Measurements from ENCODE around the gene MMP25. TPM values are rescaled to one million over a fixed set of nuclear protein-coding genes. Genes with fewer than 3 reads are reported as not detected.

The MMP25 gene
- total RNA-seq, 1 donor from 2014 or later = 0.13 TPM

GRCh38 chr16:3091551-3091950 is 45.2 kb downstream of the MMP25 start:
- peaks cover 10% of the 10 kb centered on the region for H3K27me3 Mint-ChIP-seq
- ATAC-seq (ENCODE audit: low read depth) (no peak), DNase-seq (no peak)
- TF ChIP-seq CTCF (IDR thresholded peaks at IDR 0.05) = no peak
- ChIA-PET POLR2A (no interaction called here), CTCF (interaction anchor here (1.1 to 1.6 kb wide), 2 partner anchors 14 to 74 kb away, joined by 3 read pairs; no protein-coding TSS in a partner anchor)
- no peaks in the 10 kb centered on the region for H3K36me3 Mint-ChIP-seq (ENCODE audit: low read depth)
- no peak overlapping the region for H3K27ac Mint-ChIP-seq
- intact Hi-C loops (cut with micrococcal nuclease) = no loop called here
- H3K4me1 Mint-ChIP-seq = peaks cover 21% of the 10 kb centered on the region
- no peaks in the 10 kb centered on the region for H3K9me3 Mint-ChIP-seq
- no peak overlapping the region for H3K4me3 Mint-ChIP-seq

DNA sequence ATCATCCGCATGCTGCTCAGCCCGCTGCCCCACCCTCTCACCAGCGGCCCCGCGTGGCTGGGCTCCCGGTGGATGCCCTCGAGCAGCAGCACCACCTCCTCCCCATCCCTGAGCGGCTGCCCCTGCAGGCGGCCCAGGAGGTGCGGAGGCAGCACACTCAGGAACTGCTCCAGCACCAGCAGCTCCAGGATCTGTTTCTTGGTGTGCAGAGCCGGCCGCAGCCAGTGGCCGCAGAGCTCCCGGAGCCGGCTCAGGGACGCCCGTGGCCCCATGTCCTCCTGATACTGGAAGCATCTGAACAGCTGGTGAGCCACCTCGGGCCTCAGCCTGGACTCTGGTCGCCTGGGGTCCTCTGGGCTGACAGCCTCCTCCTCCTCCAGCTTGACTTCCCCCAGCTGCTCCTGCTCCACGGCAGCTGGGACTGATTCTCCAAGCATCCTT is 46.2 kb downstream of the MMP25 start:
- Mint-ChIP-seq H3K4me1 (peaks cover 20% of the 10 kb centered on the region), H3K9me3 (no peaks in the 10 kb centered on the region), H3K27me3 (peaks cover 9% of the 10 kb centered on the region), H3K27ac (no peak overlapping the region), H3K36me3 (ENCODE audit: low read depth) (no peaks in the 10 kb centered on the region), H3K4me3 (no peak overlapping the region)
- no peak for ATAC-seq (ENCODE audit: low read depth)
- POLR2A ChIA-PET = no interaction called here
- no peak for DNase-seq
- intact Hi-C loops (cut with micrococcal nuclease) = no loop called here
- no peak for TF ChIP-seq CTCF (IDR thresholded peaks at IDR 0.05)
- CTCF ChIA-PET = interaction anchor here (1.0 to 1.6 kb wide), 2 partner anchors 33 to 73 kb away, joined by 3 read pairs; no protein-coding TSS in a partner anchor

- peaks cover 16% of the 10 kb centered on the region for H3K4me1 Mint-ChIP-seq
- H3K4me3 Mint-ChIP-seq = no peak overlapping the region
- POLR2A ChIA-PET = no interaction called here
Observed at GRCh38 chr16:3094289-3095027, 48.1 kb downstream of the MMP25 start.

DNA sequence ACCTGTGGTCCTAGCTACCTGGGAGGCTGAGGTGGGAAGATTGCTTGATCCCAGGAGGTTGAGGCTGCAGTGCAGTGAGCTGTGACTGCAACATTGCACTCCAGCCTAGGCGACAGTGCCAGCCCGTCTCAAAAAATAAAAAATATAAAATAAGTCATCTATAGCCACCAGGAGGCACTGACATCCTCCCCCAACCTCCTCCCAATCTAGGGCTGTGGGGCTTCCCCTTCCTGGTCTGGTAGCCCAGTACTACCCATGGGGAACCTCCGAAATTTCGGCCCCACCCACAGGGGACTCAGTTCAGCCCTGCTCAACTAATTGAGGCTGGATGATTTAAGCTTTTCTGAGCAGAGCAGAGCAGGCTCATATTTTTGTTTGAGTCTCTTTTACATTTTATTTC is 49.5 kb downstream of the MMP25 start:
- Mint-ChIP-seq H3K27ac (no peak overlapping the region), H3K4me1 (peaks cover 23% of the 10 kb centered on the region), H3K36me3 (ENCODE audit: low read depth) (no peaks in the 10 kb centered on the region), H3K9me3 (no peaks in the 10 kb centered on the region), H3K27me3 (no peaks in the 10 kb centered on the region), H3K4me3 (no peak overlapping the region)
- POLR2A ChIA-PET = interaction anchor here (0.6 to 4.9 kb wide), 11 partner anchors 8 to 215 kb away, joined by 3 to 34 read pairs (median 7); partner anchors contain the start of gene ZNF213
- CTCF ChIA-PET = interaction anchor here (0.7 to 3.7 kb wide), 14 partner anchors 10 to 93 kb away, joined by 3 to 56 read pairs (median 4); partner anchors contain the start of gene ZNF213
- no peak for TF ChIP-seq CTCF (IDR thresholded peaks at IDR 0.05)
- ATAC-seq (ENCODE audit: low read depth) (peak; percentile 89), DNase-seq (peak; percentile 53)
- intact Hi-C loops (cut with micrococcal nuclease) = loop anchor here (1.0 to 5.0 kb wide), 3 partner anchors 33 to 74 kb away; partner anchors contain the start of genes HCFC1R1, THOC6 and TNFRSF12A

More at GRCh38 chr16:3094289-3095027, 48.1 kb downstream of the MMP25 start:
- TF ChIP-seq CTCF (IDR thresholded peaks at IDR 0.05) = no peak
- Mint-ChIP-seq H3K36me3 (ENCODE audit: low read depth) (no peaks in the 10 kb centered on the region), H3K27me3 (no peaks in the 10 kb centered on the region), H3K27ac (peak overlapping the region; percentile 26), H3K9me3 (no peaks in the 10 kb centered on the region)
- CTCF ChIA-PET = interaction anchor here (1.5 kb wide), 1 partner anchor 35 kb away, joined by 7 read pairs; no protein-coding TSS in a partner anchor
- no peak for ATAC-seq (ENCODE audit: low read depth)
- no peak for DNase-seq
- intact Hi-C loops (cut with micrococcal nuclease) = loop anchor here (1.0 to 5.0 kb wide), 3 partner anchors 35 to 72 kb away; partner anchors contain the start of genes HCFC1R1, THOC6 and TNFRSF12A

GRCh38 chr16:3096362-3096761 is 50.0 kb downstream of the MMP25 start:
- POLR2A ChIA-PET = interaction anchor here (0.6 to 4.9 kb wide), 13 partner anchors 8 to 214 kb away, joined by 3 to 34 read pairs (median 7); partner anchors contain the start of gene ZNF213

More at GRCh38 chr16:3096362-3096761, 50.0 kb downstream of the MMP25 start:
- no peaks in the 10 kb centered on the region for H3K36me3 Mint-ChIP-seq (ENCODE audit: low read depth)
- TF ChIP-seq CTCF (IDR thresholded peaks at IDR 0.05) = no peak
- CTCF ChIA-PET = interaction anchor here (0.6 to 3.7 kb wide), 11 partner anchors 10 to 422 kb away, joined by 3 to 56 read pairs (median 5); no protein-coding TSS in a partner anchor
- intact Hi-C loops (cut with micrococcal nuclease) = loop anchor here (2.0 to 5.0 kb wide), 2 partner anchors 38 to 74 kb away; partner anchors contain the start of genes HCFC1R1, THOC6 and TNFRSF12A
- no peak for DNase-seq
- H3K27ac Mint-ChIP-seq = no peak overlapping the region
- no peaks in the 10 kb centered on the region for H3K27me3 Mint-ChIP-seq
- no peak overlapping the region for H3K4me3 Mint-ChIP-seq
- H3K9me3 Mint-ChIP-seq = no peaks in the 10 kb centered on the region
- ATAC-seq (ENCODE audit: low read depth) = no peak
- peaks cover 28% of the 10 kb centered on the region for H3K4me1 Mint-ChIP-seq
